RWPE2 (cell line): Measurements from ENCODE around the gene POC1B.

Experiments
- ATAC-seq: fragments of 200-7000 bp; cut with Tn5 transposase; 3 replicates; pipeline ENCODE4 v1.9.1; 2021; ENCODE audit warnings: low read depth
- DNase-seq: peaks from one replicate; pipeline ENCODE4 v3.0.0-alpha.2; 2020; ENCODE audit warnings: low spot score
- H3K27ac ChIP-seq: fragments of 450-650 bp; 2 replicates; pipeline ENCODE4 v1.5.1; 2017; ENCODE audit warnings: mild to moderate bottlenecking; ENCODE audit not compliant: poor library complexity, severe bottlenecking
- H3K27me3 ChIP-seq: fragments of 250-450 bp; sonication (Bioruptor Pico); 2 replicates; pipeline ENCODE4 v1.5.1; 2021; ENCODE audit warnings: mild to moderate bottlenecking, moderate library complexity; ENCODE audit not compliant: insufficient read depth, poor library complexity, severe bottlenecking
- H3K36me3 ChIP-seq: fragments of 250-450 bp; sonication (Bioruptor Pico); 2 replicates; pipeline ENCODE4 v1.5.1; 2020; ENCODE audit warnings: low read depth, mild to moderate bottlenecking, moderate library complexity
- H3K4me1 ChIP-seq: fragments of 250-450 bp; sonication (Bioruptor Pico); 2 replicates; pipeline ENCODE4 v1.5.1; 2021; ENCODE audit warnings: mild to moderate bottlenecking, moderate library complexity; ENCODE audit not compliant: insufficient read depth, poor library complexity, severe bottlenecking
- H3K4me3 ChIP-seq: fragments of 250-450 bp; sonication (Bioruptor Pico); 2 replicates; pipeline ENCODE4 v1.5.1; 2021; ENCODE audit warnings: mild to moderate bottlenecking, moderate library complexity; ENCODE audit not compliant: severe bottlenecking
- H3K9me3 ChIP-seq: fragments of 250-450 bp; sonication (Bioruptor Pico); 2 replicates; pipeline ENCODE4 v1.5.1; 2021; ENCODE audit warnings: mild to moderate bottlenecking, moderate library complexity; ENCODE audit not compliant: severe bottlenecking
- CTCF ChIP-seq: fragments of 450-650 bp; IDR thresholded peaks from one replicate; pipeline ENCODE4 v1.5.1; 2017; ENCODE audit warnings: mild to moderate bottlenecking, moderate library complexity; ENCODE audit not compliant: poor library complexity, severe bottlenecking

The POC1B gene

GRCh38 chr12:89424846-89425245, 101.0 kb downstream of the POC1B start:
- ATAC-seq, result no peak
- no peak for TF ChIP-seq CTCF
- H3K36me3 ChIP-seq, result peaks cover 10% of the 10 kb centered on the region

GRCh38 chr12:89424389-89424788, 101.5 kb downstream of the POC1B start:
- no peak for TF ChIP-seq CTCF
- no peaks in the 10 kb centered on the region for H3K9me3 ChIP-seq
- ATAC-seq (no peak), DNase-seq (no peak)
- H3K27ac ChIP-seq, result no peak overlapping the region
- peaks cover 10% of the 10 kb centered on the region for H3K36me3 ChIP-seq
- H3K4me1 ChIP-seq, result peaks cover 5% of the 10 kb centered on the region
- no peaks in the 10 kb centered on the region for H3K27me3 ChIP-seq
- H3K4me3 ChIP-seq, result no peak overlapping the region

More at GRCh38 chr12:89424846-89425245, 101.0 kb downstream of the POC1B start:
- DNase-seq, result no peak
- Histone ChIP-seq H3K27me3 (no peaks in the 10 kb centered on the region), H3K27ac (no peak overlapping the region), H3K4me1 (peaks cover 5% of the 10 kb centered on the region), H3K4me3 (no peak overlapping the region), H3K9me3 (no peaks in the 10 kb centered on the region)

GRCh38 chr12:89421092-89421835, 104.6 kb downstream of the POC1B start:
- Histone ChIP-seq H3K27me3 (no peaks in the 10 kb centered on the region), H3K9me3 (no peaks in the 10 kb centered on the region), H3K4me3 (no peak overlapping the region), H3K36me3 (peaks cover 10% of the 10 kb centered on the region), H3K27ac (no peak overlapping the region), H3K4me1 (peaks cover 20% of the 10 kb centered on the region)
- no peak for ATAC-seq
- no peak for DNase-seq
- no peak for TF ChIP-seq CTCF

- DNase-seq, result no peak
- H3K4me1 ChIP-seq, result peaks cover 37% of the 10 kb centered on the region
- H3K27me3 ChIP-seq, result no peaks in the 10 kb centered on the region
- ATAC-seq, result no peak
- H3K36me3 ChIP-seq, result no peaks in the 10 kb centered on the region; the same call in none of the 2 replicates
- H3K9me3 ChIP-seq, result no peaks in the 10 kb centered on the region
- H3K27ac ChIP-seq, result peak overlapping the region; percentile 61
- no peak for TF ChIP-seq CTCF
- no peak overlapping the region for H3K4me3 ChIP-seq
Measured at GRCh38 chr12:89418228-89418910, 107.5 kb downstream of the POC1B start.
